ENCODE data around the gene PNMA6E.
A peak's percentile ranks its signal among the peaks of the same experiment; 100 is the strongest.

The PNMA6E gene

DNA sequence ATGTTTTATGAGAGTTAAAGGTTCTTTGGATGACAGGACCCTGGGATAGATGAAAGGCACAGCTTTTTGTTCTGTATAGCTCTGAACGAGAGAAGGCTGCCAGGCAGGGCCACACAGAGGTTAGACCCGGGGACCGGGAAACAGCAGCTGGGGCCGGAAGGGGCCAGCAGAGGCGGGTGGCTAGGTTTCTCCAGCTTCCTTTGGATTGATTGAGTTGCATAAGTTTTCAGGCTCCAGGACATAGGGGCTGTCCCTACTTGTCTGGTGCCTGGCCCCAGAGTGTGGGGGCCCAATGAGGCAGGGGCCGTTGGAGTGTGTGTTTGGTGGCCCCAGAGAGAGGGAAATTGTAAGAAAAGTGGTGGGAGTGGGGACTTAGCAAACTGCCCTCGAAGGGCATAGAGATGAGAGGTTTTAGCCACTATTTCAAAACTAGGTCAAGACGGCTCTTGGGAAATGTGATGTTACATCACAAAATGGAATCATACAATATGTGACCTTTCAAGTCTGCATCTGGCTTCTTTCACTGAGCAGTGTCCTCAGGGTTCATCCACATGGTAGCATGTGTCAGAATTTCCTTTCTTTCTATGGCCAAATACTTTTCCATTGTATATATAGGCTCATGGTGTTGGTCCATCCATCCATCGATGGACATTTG, 13.8 kb upstream of the PNMA6E start:
- TF ChIP-seq, protein P1, sequence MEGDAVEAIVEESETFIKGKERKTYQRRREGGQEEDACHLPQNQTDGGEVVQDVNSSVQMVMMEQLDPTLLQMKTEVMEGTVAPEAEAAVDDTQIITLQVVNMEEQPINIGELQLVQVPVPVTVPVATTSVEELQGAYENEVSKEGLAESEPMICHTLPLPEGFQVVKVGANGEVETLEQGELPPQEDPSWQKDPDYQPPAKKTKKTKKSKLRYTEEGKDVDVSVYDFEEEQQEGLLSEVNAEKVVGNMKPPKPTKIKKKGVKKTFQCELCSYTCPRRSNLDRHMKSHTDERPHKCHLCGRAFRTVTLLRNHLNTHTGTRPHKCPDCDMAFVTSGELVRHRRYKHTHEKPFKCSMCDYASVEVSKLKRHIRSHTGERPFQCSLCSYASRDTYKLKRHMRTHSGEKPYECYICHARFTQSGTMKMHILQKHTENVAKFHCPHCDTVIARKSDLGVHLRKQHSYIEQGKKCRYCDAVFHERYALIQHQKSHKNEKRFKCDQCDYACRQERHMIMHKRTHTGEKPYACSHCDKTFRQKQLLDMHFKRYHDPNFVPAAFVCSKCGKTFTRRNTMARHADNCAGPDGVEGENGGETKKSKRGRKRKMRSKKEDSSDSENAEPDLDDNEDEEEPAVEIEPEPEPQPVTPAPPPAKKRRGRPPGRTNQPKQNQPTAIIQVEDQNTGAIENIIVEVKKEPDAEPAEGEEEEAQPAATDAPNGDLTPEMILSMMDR (IDR thresholded peaks at IDR 0.05; ENCODE audit: insufficient read depth, low read length, missing control alignments): no peak
- H3K4me3 ChIP-seq (ENCODE audit: low read depth, low read length): no peak overlapping the region
- CTCF ChIA-PET: no interaction called here
- no peak for DNase-seq (ENCODE audit: low read depth, low spot score)
- POLR2A ChIA-PET: no interaction called here

DNA sequence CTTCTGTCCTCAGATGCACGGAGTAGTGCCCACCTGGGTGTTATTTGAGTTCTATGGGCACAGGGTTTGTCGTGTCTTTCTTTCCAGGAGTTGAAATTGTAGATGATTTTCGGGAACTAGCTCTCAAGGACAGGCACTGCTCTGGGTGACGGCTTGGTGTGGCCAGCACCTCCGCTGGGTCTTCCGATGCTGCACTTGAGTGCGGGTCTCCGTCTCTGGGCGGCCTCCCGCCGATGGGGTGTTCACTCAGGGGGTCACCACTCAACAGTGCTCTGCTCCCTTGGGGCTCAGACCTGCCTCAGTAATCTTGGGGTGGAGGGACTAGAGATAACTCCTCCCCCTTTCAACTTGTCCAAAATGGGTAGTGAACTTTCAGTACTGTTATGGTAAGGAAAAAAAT, 12.6 kb upstream of the PNMA6E start:
- POLR2A ChIA-PET: no interaction called here
- H3K4me3 ChIP-seq (ENCODE audit: low read depth, low read length): no peak overlapping the region
- TF ChIP-seq, protein P1 (IDR thresholded peaks at IDR 0.05; ENCODE audit: insufficient read depth, low read length, missing control alignments): no peak
- no peak for DNase-seq (ENCODE audit: low read depth, low spot score)
- CTCF ChIA-PET: no interaction called here

GRCh38 chrX:153412746-153413720, 11.9 kb upstream of the PNMA6E start:
- ChIA-PET CTCF (no interaction called here), POLR2A (no interaction called here)
- H3K4me3 ChIP-seq (ENCODE audit: low read depth, low read length): no peak overlapping the region
- TF ChIP-seq, protein P1 (IDR thresholded peaks at IDR 0.05; ENCODE audit: insufficient read depth, low read length, missing control alignments): no peak
- DNase-seq (ENCODE audit: low read depth, low spot score): no peak

GRCh38 chrX:153411988-153412574, 10.9 kb upstream of the PNMA6E start:
- H3K4me3 ChIP-seq (ENCODE audit: low read depth, low read length): no peak overlapping the region
- no peak for DNase-seq (ENCODE audit: low read depth, low spot score)

DNA sequence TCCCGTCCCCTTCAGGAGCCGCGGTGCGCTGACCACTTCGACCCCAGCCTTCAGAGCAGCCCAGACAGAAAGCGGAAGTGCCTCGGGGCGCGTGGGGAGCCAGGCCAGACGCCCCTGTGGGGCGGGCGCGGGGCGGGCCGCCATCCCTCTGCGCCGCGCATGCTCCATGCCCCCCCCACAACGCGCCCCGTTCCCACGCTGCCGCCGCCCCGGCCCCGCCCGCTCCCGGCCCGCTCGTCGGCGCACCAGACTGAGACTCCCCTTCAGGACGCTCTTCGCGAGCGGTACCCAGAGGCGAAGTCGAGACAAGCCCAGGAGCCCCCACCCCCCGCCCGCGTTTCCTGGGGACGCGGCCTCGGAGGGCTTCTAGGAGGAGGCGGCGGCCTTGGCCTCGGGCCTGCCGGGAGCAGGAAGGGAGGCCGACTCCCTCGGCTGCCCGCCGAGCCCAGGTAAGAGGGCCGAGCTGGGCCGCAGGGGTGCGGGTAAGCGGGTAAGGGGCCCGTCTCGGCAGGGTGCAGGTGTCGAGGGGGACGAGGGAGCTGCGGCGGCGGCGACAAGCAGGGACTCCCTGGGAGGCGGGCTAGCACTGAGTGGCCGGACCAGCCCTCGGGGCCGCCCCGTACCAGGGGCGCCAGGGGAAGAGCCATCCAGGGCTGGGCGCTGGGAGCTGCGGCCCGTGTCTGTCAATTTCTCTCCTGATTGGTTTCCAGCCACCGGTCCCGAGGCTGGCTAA, 10.3 kb upstream of the PNMA6E start, which contains the start of gene ZFP92:
Gene ZFP92, plus strand, starts transcription at position 218 of the 733 bp plus-strand sequence. CDS start 6,851 bp downstream, outside the sequence.
- peak within 1 kb of the TSS; percentile 40 for H3K4me3 ChIP-seq (ENCODE audit: low read depth, low read length)
- POLR2A ChIA-PET: no interaction called here
- no peak for DNase-seq (ENCODE audit: low read depth, low spot score)

More at GRCh38 chrX:153411988-153412574, 10.9 kb upstream of the PNMA6E start:
- ChIA-PET POLR2A (no interaction called here), CTCF (no interaction called here)
- TF ChIP-seq, protein P1 (IDR thresholded peaks at IDR 0.05; ENCODE audit: insufficient read depth, low read length, missing control alignments): no peak

More for the DNA sequence above, 10.3 kb upstream of the PNMA6E start, which contains the start of gene ZFP92:
- CTCF ChIA-PET: no interaction called here
- TF ChIP-seq, protein P1 (IDR thresholded peaks at IDR 0.05; ENCODE audit: insufficient read depth, low read length, missing control alignments): no peak

Measured in AG04449 (cell line).